HG02840 (cell line): ENCODE results near the gene TAOK2.

ENCODE experiments used
- ATAC-seq: cut with Tn5 transposase; IDR thresholded peaks from one replicate; pipeline ENCODE4 v1.9.1; 2021; ENCODE audit warnings: mild to moderate bottlenecking, moderate library complexity, moderate number of reproducible peaks; ENCODE audit not compliant: unreplicated experiment, low FRiP score

Gene TAOK2

GRCh38 chr16:29962344-29962994, 11.2 kb upstream of the TAOK2 start:
- no peak for ATAC-seq

DNA sequence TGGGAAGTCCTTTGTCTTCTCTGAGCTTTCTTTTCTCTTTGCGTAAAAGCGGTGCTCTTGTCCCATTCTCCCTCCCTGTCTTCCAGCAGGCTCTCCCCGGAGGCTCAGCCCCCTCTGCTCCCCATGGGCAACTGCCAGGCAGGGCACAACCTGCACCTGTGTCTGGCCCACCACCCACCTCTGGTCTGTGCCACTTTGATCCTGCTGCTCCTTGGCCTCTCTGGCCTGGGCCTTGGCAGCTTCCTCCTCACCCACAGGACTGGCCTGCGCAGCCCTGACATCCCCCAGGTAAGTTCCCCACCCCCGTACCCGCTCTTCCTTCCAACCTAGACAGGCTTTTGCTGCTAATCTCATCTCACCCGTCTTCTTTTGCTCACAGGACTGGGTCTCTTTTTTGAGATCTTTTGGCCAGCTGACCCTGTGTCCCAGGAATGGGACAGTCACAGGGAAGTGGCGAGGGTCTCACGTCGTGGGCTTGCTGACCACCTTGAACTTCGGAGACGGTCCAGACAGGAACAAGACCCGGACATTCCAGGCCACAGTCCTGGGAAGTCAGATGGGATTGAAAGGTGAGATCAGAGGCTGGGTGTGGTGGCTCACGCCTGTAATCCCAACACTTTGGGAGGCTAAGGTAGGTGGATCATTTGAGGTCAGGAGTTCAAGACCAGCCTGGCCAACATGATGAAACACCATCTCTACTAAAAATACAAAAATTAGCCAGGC, 10.5 kb upstream of the TAOK2 start:
- no peak for ATAC-seq

DNA sequence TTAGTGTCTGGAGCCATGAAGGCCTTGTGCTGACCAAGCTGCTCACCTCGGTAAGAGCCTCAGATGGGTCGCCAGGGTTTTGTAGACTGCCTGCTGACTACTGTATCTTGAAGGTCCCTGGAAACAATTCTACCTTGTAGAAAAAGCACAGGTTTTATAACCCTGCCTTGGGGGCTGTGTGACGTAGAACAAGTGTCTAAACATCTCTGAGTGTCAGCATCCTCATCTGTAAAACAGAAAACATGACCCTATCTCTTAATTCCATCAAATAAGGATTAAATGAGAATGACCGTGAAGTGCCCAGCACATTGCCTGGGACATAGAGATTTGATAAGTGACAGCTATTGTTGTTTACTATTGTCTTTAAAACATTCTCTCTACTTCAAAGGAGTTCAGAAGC, 5.5 kb upstream of the TAOK2 start:
- no peak for ATAC-seq

DNA sequence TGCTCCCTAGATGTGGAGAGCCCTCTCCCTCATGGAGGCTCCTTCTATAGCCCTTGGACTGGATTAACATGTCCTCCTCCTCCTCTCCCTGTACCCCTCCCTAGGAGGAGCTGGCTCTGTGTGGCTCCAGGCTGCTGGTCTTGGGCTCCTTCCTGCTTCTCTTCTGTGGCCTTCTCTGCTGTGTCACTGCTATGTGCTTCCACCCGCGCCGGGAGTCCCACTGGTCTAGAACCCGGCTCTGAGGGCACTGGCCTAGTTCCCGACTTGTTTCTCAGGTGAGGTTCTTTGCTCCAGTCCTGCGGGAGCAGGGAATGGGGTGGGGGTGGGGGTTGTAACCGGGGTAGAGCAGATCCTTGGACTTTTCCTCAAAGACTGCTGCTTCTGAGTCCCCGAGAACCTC, 2.4 kb upstream of the TAOK2 start:
- no peak for ATAC-seq

DNA sequence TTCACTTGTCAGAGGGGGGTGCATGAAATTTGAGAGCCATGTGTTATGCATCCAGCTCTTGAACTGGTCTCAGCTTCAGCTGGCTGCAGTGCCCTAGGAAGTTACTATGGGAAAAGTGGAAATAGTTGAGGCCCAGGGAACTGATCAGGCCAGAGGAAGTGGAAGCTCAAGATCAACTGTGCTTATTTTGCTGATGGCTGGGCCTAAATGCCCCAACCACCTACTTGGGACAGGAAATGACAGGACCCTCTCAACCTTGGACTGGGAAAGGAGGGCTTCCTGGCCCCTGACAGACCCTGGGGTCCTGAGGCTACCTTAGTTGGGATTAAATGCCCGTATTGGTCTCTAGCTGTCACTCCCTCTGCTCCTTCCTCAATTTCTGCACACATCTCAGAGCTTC, 1.2 kb upstream of the TAOK2 start:
- ATAC-seq = no peak

- no peak for ATAC-seq
Measured at GRCh38 chr16:29972992-29973383, 680 bp upstream of the TAOK2 start.

GRCh38 chr16:29974291-29975133, 844 bp downstream of the TAOK2 start:
- ATAC-seq = no peak

- no peak for ATAC-seq
Measured at GRCh38 chr16:29975134-29975538, 1.5 kb downstream of the TAOK2 start.

GRCh38 chr16:29975811-29976511, 2.3 kb downstream of the TAOK2 start:
- no peak for ATAC-seq

DNA sequence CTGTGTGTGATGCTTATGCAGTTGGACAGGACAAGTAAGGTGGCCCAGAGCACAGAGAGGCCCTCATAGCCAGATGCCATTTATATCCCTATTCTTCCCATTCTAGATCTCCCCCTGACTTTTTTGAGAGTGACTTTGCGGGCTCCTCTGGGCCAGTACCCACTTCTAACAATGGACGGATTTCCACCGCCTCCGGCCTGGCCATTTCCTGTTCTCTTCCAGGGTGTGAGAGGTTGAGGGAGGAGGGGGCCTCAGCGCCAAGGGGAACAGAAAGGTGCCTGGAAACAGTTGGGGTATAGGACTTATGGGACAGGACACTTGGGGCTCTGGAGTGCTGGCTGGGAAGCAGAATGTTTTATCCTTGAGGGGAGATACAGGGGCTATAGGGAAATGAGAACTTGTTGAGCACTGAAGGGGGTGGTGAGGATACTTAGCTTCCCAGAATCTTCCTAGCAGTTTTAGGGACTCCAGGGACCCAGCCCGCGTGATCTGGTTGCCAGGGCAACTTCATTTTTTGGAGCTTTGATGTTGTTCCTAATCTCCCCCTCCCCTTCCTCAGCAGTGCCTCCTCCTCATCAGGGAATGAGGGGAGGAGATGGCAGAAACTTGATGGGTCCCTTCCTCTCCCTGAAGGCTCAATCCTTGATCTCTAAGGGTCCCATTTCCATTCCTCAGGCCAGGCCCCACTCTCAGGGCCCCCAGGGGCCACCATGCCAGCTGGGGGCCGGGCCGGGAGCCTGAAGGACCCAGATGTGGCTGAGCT, 3.6 kb downstream of the TAOK2 start:
- no peak for ATAC-seq

DNA sequence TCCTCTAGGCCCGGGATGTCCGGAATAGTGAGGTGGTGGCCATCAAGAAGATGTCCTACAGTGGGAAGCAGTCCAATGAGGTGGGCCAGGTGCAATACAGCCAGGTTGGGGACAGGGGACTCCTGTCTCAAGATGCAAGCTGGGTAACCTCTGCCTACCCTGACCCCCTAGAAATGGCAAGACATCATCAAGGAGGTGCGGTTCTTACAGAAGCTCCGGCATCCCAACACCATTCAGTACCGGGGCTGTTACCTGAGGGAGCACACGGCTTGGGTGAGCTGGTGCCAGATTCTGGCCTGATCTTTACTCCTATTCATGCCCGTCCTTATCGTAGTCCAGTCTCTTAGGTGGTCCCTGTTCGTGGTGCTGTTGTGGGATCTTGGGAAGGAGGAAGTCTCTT, 4.4 kb downstream of the TAOK2 start:
- ATAC-seq = no peak

- ATAC-seq = no peak
Measured at GRCh38 chr16:29978564-29979270, 5.0 kb downstream of the TAOK2 start.

- no peak for ATAC-seq
Measured at GRCh38 chr16:29982560-29983419, 9.1 kb downstream of the TAOK2 start.

DNA sequence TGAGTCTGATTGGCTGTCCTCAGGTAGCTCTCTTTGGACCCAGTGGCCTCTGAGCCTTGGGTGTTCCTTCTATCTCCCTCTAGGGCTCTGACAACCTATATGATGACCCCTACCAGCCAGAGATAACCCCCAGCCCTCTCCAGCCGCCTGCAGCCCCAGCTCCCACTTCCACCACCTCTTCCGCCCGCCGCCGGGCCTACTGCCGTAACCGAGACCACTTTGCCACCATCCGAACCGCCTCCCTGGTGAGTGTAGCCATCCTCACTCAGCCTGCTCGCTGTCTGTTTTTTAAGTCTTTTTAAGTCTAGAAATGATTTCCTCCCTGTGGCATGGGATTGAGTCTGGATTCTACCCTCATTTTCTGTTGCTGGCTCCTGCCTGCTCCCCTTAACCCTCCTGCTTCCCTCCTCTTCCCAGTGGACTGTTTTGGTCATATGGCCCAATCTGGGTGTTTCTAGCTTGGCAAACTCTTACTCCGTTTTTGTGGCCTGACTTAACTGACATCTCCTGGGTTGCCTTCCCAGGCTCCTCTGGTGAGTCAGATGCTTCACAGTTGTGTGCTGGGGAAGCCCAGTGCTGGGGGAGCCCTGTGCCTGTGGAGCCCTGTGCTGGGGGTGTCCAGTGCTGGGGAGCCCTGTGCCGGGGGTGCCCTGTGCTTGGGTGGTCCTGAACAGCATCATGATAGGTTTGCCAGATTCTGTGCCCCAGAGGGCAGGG, 9.9 kb downstream of the TAOK2 start:
- no peak for ATAC-seq

- no peak for ATAC-seq
Measured at GRCh38 chr16:29984137-29984763, 10.6 kb downstream of the TAOK2 start.

GRCh38 chr16:29984764-29985147, 11.1 kb downstream of the TAOK2 start:
- no peak for ATAC-seq

DNA sequence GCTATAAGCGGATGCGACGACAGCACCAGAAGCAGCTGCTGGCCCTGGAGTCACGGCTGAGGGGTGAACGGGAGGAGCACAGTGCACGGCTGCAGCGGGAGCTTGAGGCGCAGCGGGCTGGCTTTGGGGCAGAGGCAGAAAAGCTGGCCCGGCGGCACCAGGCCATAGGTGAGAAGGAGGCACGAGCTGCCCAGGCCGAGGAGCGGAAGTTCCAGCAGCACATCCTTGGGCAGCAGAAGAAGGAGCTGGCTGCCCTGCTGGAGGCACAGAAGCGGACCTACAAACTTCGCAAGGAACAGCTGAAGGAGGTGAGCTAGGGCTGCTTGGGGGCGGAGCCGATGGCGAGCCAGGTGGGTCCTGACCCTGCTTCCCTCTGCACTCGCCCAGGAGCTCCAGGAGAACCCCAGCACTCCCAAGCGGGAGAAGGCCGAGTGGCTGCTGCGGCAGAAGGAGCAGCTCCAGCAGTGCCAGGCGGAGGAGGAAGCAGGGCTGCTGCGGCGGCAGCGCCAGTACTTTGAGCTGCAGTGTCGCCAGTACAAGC, 11.7 kb downstream of the TAOK2 start:
- no peak for ATAC-seq
